ELR (cell line): Measurements from ENCODE around the gene TSC22D1.

Experiments
- DNase-seq: peaks from one replicate; pipeline ENCODE4 v3.0.0-alpha.2; 2015; ENCODE audit warnings: low read depth

Gene TSC22D1

GRCh38 chr13:44452418-44452817 lies 123.7 kb downstream of the TSC22D1 start:
- DNase-seq: no peak

DNA sequence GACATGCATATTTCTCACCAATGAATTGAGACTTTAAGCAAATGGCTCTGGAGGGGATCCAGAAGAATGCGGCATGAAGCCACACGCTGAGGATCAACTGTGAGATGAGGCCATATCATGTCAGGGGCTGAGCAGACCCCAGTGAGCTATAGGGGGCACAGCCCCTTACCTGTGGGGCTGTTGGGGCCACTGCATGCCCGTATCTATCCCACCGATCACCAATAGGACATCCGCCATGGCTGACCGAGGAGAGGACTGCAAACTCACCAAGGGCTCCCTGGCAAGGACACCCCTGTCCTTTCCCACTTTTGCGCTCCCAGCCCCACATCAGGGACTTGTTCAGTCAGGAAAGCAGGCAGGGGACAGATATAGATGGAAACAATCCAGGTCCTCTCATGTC lies 124.5 kb downstream of the TSC22D1 start:
- no peak for DNase-seq

- no peak for DNase-seq
Measured at GRCh38 chr13:44451126-44451525, 125.0 kb downstream of the TSC22D1 start.

DNA sequence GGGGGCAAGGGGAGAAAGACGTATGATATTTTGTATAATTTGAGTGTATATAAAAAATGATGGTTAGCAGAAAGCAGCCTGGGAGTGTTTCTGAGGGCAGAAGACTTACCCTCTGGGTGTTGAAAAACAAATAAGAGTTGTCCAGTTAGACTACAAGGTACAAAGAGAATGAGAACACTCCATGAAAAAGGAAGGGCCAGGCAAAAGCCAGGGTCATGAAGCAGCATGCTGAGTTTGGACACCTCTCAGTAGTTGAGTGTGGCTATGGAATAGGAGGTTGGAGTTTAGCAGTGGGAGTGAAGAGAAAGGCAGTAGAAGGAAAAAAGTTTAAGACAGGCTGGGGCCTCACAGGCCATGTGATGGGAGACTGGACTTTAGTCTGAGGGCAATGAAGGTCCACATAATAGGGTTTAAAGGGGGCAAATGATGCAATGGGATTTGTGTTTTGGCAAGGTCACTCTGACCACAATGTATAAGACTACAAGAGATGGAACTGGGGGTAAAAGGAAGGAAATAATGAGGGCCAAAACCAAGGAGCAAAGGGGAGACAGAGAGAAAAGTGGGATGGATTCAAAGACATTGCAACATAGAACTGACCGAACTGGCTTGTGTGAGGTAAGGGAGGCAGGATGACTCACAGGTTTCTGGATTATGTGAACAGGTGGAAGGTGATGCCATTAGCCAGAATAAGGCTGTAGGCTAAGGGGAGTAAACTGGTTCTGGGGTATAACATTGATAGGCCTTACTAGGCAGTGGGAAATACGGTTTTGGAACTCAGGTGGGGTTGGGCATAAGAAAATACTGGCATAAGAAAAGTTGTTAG lies 125.9 kb downstream of the TSC22D1 start:
- DNase-seq: no peak

GRCh38 chr13:44448875-44449274 lies 127.3 kb downstream of the TSC22D1 start:
- no peak for DNase-seq

DNA sequence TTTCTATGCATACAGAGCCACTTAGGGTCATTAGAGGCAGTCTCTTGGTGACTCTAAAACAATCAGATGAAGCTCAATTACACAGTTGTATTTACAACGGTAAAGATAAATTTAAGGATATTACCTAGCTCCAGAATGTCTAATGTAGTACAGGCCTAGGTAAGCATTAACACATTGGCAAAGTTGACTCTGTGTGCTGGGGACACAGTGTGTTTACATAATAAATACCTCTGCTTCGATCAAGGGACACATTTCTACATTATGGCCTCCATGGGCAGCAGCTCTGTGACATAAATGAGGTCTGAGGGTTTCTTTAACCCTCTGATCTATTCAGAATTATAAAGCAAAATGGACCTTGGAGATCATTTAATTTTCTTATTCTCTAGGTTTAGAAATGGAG lies 127.8 kb downstream of the TSC22D1 start:
- no peak for DNase-seq

- no peak for DNase-seq
Measured at GRCh38 chr13:44447783-44448321, 128.3 kb downstream of the TSC22D1 start.

DNA sequence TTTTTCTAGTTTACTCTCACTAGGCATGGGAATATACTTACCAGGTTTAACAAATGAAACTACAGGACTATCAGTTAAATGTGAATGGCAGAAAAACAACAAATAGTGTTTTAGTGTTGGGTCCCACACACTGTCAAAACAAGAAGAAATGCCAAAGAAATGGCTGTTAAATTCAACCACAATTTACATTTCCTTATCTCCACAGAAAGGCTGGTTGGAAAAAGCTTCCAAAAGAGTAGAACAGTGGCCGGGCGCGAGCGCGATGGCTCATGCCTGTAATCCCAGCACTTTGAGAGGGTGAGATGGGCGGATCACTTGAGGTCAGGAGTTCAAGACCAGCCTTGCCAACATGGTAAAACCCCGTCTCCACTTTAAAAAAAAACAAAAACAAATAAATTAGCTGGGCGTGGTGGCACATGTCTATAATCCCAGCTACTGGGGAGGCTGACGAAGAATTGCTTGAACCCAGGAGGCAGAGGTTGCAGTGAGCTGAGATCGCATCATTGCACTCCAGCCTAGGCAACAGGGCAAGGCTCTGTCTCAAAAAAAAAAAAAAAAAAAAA lies 136.0 kb downstream of the TSC22D1 start:
- no peak for DNase-seq

- DNase-seq: no peak
Measured at GRCh38 chr13:44439452-44440024, 136.6 kb downstream of the TSC22D1 start.

GRCh38 chr13:44438234-44438579 lies 137.9 kb downstream of the TSC22D1 start:
- no peak for DNase-seq

DNA sequence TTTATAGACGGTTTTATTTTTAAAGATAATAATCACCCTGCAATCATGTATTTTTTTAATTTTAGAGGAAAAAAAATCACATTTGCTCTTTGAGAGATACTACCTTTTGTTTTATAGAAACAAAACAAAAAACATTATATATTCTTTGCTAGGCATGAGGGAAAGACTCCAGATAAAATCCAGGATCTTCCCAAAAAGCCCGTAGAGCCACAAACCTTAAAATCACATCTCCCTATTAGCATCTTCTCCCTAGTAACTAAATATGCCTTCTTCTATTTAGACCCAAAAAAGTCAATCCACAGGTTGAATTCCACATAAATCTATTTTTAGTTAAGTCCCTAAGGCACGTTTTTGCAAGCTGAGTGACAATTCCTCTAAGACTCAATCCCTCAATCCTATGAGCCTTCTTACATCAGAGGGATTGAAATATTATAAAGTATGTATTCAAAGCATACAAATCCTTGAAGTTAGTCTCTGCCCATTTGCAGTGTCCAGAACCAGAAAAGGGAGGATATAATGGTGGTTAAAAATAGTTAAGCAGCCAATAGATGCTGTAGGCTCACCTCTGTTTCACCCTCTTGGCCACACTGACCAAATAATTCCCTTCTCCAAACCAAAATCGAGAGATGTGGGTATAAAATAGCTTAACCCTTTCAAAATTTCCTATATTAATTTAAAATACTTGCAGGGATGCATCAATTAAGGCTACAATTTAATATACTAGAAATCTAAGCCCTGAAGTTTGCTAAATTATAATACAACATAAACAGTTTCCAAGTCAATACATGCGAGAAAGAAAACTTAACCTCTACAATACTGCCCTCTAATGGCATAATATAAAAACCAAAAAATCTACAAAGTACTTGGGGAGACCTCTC lies 138.5 kb downstream of the TSC22D1 start:
- peak; percentile 79 for DNase-seq

DNA sequence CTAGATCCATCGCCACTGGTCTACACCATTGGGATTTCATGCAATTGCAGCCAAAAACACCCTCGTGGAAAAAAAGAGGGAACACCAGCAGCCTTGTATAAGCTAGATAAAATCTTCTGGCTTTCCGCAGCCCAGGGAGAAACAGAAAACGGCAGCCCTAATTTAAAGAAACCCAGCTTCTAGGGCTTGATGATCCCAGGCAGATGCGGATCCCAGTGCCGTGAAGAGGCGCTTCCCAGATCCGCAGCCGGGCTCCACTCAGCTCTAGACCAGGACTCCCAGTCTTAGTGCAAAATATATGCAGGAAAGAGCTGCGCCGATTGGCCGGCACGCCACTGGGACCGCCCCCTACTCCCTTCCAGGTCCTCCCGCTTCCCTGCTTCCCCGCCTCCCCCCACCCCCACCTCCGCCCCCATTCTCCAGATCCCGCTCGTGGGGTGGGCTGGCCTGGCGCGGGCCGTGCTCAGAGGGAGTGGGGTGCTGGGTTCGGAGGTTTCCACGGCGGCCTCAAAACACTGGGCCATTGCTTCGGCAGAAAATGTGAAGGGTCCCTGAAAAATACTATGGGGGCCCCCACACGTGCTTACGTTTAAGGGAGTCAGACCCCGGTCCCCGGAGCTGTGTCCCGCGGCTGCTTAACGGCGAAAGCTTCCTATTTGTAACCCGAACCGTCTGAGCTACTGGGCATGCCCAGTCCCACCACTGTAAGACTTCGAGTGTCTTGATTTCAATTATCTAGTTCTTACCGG lies 139.4 kb downstream of the TSC22D1 start:
- DNase-seq: peak; percentile 97

- DNase-seq: peak; percentile 12
Measured at GRCh38 chr13:44435919-44436510, 140.1 kb downstream of the TSC22D1 start.

- peak; percentile 99 for DNase-seq
Measured at GRCh38 chr13:44435142-44435918, 140.8 kb downstream of the TSC22D1 start.

DNA sequence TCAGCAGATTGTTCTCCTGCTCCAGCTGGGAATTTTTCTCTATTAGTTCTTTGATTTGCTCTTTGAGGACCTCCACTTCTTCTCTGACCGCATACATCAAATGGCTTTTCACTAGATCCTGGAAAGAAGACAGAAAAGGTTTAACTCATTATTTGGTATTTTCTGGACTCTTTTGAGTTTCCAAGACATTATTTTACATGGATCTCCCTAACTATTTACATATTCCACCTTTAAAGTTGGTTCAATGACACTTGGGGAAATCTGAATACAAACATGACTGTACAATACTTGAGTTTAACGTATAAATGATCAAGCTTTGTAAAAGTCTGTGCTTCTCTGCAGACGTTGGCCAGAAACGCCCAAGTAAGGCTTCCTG lies 141.4 kb downstream of the TSC22D1 start:
- no peak for DNase-seq

DNA sequence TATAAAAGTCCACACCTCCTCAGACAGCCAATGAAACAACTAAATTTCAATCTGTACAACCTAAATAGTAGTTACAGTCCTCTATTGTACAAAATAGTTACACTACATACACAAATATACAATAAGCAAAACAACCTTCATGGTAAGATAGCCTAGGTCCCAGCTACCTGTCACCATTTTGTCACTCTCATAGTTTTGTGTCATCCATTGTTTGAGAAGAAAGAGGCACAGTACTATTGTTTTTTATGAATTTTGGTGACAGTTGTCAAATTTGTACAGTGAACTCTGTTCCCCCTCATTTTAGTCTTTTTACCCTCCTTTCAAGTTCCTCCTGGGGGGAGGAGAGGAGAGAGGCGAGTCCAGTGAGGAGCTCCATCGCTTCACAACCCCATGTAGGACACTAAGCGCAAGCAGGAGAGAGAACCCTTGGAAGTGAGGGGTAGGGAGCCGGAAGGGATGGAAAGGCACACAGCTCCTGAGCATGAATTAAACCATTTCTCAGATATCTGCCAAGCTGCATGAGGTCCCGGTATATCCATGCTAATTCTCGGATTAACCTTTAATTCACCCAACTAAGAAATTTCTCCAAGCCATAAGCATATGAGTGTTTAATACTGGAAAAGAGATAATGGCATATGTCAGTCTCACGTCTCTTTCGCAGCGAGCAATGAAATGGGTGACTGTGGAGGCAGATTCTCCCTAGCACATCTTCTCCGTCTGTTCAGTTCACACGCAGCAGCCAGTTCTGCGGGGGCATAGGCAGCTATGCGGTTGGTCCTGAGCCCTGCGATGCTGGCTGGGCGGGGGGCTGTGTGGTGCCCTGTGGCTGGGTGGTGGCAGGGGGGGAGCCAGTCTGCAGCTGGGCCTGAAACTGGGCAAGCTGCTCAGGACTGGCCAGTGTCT lies 142.0 kb downstream of the TSC22D1 start:
- DNase-seq: no peak

DNA sequence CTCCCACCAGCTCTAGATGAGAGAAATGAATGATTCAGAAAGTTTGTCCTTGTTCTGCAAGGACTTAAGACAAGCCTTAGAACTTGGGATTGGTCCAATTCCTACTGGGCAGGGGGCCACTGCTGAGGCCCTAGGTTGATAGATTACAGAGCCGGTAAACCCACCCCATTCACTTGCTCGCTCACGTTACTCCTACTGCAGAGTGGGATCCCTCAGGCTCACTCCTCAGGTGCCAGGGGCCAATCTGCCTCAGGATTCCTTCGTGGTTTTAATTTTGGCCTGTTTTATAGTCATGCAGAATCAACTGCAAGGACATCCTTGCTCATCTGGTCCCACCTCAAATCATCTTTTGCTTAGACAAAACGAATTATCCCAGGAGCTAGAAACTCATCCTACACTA lies 143.5 kb downstream of the TSC22D1 start:
- DNase-seq: peak; percentile 11

DNA sequence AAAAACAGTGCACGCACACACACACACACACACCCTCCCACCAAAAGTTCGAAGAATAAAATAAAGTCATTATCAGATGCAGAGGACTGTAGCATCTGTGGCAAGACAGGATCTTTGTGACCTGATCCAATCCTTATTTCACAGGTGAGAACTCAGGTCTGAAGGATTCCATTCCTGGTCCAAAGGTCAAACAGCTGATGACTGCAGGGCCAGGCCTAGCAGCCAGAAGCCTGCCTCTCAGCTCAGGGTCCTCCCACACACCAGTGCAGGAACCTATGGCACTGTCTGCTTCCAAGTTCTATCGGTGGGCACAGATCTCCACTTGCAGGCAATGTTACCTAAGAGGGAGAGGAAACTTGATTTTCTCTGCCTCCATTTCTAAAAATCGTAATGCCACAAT lies 145.0 kb downstream of the TSC22D1 start:
- no peak for DNase-seq

GRCh38 chr13:44429311-44429710 lies 146.8 kb downstream of the TSC22D1 start:
- no peak for DNase-seq
